ENCODE measurements around the gene TMEM125.

TMEM125 gene

GRCh38 chr1:43304314-43304681 lies 34.5 kb downstream of the TMEM125 start:
- TF ChIP-seq CTCF (IDR thresholded peaks at IDR 0.05; ENCODE audit: insufficient read depth, low read length, poor library complexity, severe bottlenecking) (no peak), EZH2phosphoT487 (conservative IDR thresholded peaks at IDR 0.05; ENCODE audit: low read length) (no peak)
- Histone ChIP-seq H3K79me2 (ENCODE audit: insufficient read depth, low read length) (no peaks in the 10 kb centered on the region), H4K20me1 (ENCODE audit: low read depth, low read length) (no peaks in the 10 kb centered on the region), H3K27me3 (ENCODE audit: low read length) (no peaks in the 10 kb centered on the region), H3K4me3 (ENCODE audit: insufficient read depth, low read length, poor library complexity, severe bottlenecking) (no peak overlapping the region), H3K27ac (ENCODE audit: low read depth, low read length) (no peak overlapping the region), H2AFZ (ENCODE audit: low read depth, low read length, severe bottlenecking) (no peak overlapping the region), H3K9me3 (ENCODE audit: insufficient read depth, low read length) (no peaks in the 10 kb centered on the region), H3K9ac (ENCODE audit: low read length) (no peak overlapping the region), H3K9me2 (replicated peaks; ENCODE audit: insufficient read depth, low read length) (no peaks in the 10 kb centered on the region), H3K4me2 (ENCODE audit: low read depth, low read length, poor library complexity, severe bottlenecking) (no peak overlapping the region), H3F3A (ENCODE audit: insufficient read depth) (no peaks in the 10 kb centered on the region), H3K36me3 (ENCODE audit: low read length) (no peaks in the 10 kb centered on the region)

GRCh38 chr1:43304771-43305300 lies 35.1 kb downstream of the TMEM125 start:
- H3K9me2 ChIP-seq (replicated peaks; ENCODE audit: insufficient read depth, low read length) = no peaks in the 10 kb centered on the region
- no peak overlapping the region for H3K9ac ChIP-seq (ENCODE audit: low read length)
- no peaks in the 10 kb centered on the region for H3K36me3 ChIP-seq (ENCODE audit: low read length)
- no peak overlapping the region for H3K4me2 ChIP-seq (ENCODE audit: low read depth, low read length, poor library complexity, severe bottlenecking)
- no peak overlapping the region for H3K27ac ChIP-seq (ENCODE audit: low read depth, low read length)
- H3K4me3 ChIP-seq (ENCODE audit: insufficient read depth, low read length, poor library complexity, severe bottlenecking) = no peak overlapping the region
- TF ChIP-seq CTCF (IDR thresholded peaks at IDR 0.05; ENCODE audit: insufficient read depth, low read length, poor library complexity, severe bottlenecking) (no peak), EZH2phosphoT487 (conservative IDR thresholded peaks at IDR 0.05; ENCODE audit: low read length) (no peak)
- H4K20me1 ChIP-seq (ENCODE audit: low read depth, low read length) = no peaks in the 10 kb centered on the region
- H3K27me3 ChIP-seq (ENCODE audit: low read length) = no peaks in the 10 kb centered on the region
- H3K79me2 ChIP-seq (ENCODE audit: insufficient read depth, low read length) = no peaks in the 10 kb centered on the region
- no peak overlapping the region for H2AFZ ChIP-seq (ENCODE audit: low read depth, low read length, severe bottlenecking)
- no peaks in the 10 kb centered on the region for H3K9me3 ChIP-seq (ENCODE audit: insufficient read depth, low read length)
- H3F3A ChIP-seq (ENCODE audit: insufficient read depth) = no peaks in the 10 kb centered on the region

DNA sequence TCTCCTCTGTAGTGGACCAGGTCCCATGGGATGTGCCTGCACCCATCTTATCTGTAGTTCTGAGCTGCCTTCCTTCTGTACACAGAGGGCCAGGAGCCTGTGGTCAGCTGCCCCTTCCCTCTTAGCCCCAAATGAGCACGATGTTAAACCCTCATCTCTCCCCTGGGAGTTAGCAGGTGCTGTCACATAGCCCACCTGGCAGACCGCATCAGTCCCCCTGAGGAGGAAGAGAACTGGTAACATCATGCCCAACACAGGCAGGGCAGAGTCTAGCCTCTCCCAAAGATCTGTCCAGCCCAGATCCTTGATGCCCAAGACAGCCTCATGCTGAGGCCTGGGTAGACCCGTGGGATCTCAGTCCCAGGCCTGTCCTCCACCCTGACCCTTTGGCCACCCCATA lies 35.7 kb downstream of the TMEM125 start:
- H3K4me3 ChIP-seq (ENCODE audit: insufficient read depth, low read length, poor library complexity, severe bottlenecking) = no peak overlapping the region
- TF ChIP-seq EZH2phosphoT487 (conservative IDR thresholded peaks at IDR 0.05; ENCODE audit: low read length) = no peak
- no peak for TF ChIP-seq CTCF (IDR thresholded peaks at IDR 0.05; ENCODE audit: insufficient read depth, low read length, poor library complexity, severe bottlenecking)
- H3K9ac ChIP-seq (ENCODE audit: low read length) = no peak overlapping the region
- no peaks in the 10 kb centered on the region for H3K27me3 ChIP-seq (ENCODE audit: low read length)
- H3F3A ChIP-seq (ENCODE audit: insufficient read depth) = no peaks in the 10 kb centered on the region
- H3K9me3 ChIP-seq (ENCODE audit: insufficient read depth, low read length) = no peaks in the 10 kb centered on the region
- H4K20me1 ChIP-seq (ENCODE audit: low read depth, low read length) = no peaks in the 10 kb centered on the region
- no peak overlapping the region for H2AFZ ChIP-seq (ENCODE audit: low read depth, low read length, severe bottlenecking)
- H3K27ac ChIP-seq (ENCODE audit: low read depth, low read length) = no peak overlapping the region
- no peaks in the 10 kb centered on the region for H3K36me3 ChIP-seq (ENCODE audit: low read length)
- H3K9me2 ChIP-seq (replicated peaks; ENCODE audit: insufficient read depth, low read length) = no peaks in the 10 kb centered on the region
- no peaks in the 10 kb centered on the region for H3K79me2 ChIP-seq (ENCODE audit: insufficient read depth, low read length)
- no peak overlapping the region for H3K4me2 ChIP-seq (ENCODE audit: low read depth, low read length, poor library complexity, severe bottlenecking)

All from SU-DHL-6 (cell line).